ENCODE measurements around the gene STPG2.

DNA sequence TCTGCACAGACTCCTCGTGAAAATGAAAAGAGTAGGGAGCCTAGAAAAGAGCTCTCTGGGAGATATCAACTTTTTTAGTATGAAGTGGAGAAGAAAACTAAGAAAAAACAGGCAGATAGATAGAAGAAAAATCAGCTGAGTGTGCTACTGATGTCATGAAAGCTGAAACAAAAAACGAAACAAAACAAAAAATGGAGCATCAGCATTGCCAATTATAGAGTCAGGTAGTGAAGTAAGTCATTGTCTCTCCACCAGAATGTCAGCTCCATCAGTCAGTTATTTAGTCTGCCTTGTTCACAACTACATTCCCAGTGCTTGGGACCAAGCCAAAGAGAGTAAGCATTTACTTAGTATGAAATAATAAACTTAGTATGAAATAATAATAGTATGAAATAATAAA, 595.1 kb downstream of the STPG2 start:
- TF ChIP-seq, protein P1, sequence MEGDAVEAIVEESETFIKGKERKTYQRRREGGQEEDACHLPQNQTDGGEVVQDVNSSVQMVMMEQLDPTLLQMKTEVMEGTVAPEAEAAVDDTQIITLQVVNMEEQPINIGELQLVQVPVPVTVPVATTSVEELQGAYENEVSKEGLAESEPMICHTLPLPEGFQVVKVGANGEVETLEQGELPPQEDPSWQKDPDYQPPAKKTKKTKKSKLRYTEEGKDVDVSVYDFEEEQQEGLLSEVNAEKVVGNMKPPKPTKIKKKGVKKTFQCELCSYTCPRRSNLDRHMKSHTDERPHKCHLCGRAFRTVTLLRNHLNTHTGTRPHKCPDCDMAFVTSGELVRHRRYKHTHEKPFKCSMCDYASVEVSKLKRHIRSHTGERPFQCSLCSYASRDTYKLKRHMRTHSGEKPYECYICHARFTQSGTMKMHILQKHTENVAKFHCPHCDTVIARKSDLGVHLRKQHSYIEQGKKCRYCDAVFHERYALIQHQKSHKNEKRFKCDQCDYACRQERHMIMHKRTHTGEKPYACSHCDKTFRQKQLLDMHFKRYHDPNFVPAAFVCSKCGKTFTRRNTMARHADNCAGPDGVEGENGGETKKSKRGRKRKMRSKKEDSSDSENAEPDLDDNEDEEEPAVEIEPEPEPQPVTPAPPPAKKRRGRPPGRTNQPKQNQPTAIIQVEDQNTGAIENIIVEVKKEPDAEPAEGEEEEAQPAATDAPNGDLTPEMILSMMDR (IDR thresholded peaks at IDR 0.05) = no peak
- no peak for TF ChIP-seq POLR2A (IDR thresholded peaks at IDR 0.05)
